ENCODE results near the gene CUX1.
"Not testable (repeated sequence)": the region's sequence is repeated elsewhere in the genome, so short reads cannot be mapped to it uniquely, and the experiment has no call there.

CUX1 gene

GRCh38 chr7:102328863-102329262 lies 511.4 kb downstream of the CUX1 start:
- DNase-seq, result not testable (repeated sequence)

DNA sequence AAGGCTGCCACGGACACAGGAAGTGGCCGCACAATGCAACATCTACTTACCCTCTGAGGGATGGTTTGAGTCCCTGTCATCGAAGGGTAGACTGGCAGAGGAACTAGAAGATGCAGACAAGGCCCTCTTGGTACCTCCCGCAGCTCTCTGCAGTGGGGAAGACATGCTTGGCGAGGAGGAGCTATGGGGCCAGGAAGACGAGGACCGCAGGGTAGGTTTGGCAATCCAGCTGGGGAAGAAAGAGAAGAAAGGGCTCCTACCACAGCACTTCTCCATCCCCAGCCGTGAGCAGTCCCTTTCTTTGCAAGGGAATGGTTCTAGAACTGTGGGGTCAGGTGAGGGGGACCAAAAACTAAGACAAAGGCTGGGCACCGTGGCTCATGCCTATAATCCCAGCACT lies 511.9 kb downstream of the CUX1 start:
- not testable (repeated sequence) for DNase-seq

DNA sequence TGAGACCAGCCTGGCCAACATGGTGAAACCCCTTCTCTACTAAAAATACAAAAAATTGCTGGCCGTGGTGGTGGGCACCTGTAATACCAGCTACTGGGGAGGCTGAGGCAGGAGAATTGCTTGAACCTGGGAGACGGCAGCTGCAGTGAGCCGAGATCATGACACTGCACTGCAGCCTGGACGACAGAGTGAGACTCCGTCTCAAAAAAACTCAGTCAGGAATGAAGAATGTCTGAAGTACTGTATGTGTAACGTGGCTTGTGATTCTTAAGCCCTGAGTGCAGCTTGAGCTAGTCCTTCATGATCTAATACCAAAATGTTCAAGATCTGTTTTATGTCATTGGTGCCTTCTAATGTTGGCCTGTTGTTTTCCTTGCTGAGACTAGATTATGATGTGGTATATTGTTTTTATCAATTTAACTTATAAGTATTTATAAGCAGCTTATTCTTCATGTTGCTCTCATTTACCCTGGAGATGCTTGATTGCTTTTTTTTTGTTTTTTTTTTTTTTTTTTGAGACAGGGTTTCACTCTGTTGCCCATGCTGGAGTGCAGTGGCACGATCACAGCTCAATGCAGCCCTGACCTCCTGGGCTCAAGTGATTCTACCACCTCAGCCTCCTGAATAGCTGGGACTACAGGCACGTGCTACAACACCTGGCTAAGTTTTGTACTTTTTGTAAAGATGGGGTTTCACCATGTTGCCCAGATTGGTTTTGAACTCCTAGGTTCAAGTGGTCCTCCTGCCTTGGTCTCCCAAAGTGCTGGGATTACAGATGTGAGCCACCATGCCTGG lies 513.4 kb downstream of the CUX1 start:
- not testable (repeated sequence) for DNase-seq

Measured in DMS53 (cell line).